Measurements from ENCODE around the gene MAP3K3. TPM values are rescaled to one million over a fixed set of nuclear protein-coding genes. Genes with fewer than 3 reads are reported as not detected.

MAP3K3 gene
- total and polyA plus RNA-seq, 4 donors: 24.5 to 56.3 (median 41.5) TPM

- no peak for ATAC-seq (ENCODE audit: insufficient read depth, low FRiP score)
- 87 to 89% methylated on average over 3 of the region's 3 CpGs for WGBS, 2 donors
Measured at GRCh38 chr17:63686138-63686685, 64.0 kb downstream of the MAP3K3 start.

GRCh38 chr17:63688396-63689020 lies 66.3 kb downstream of the MAP3K3 start:
- Histone ChIP-seq H3K4me3 (no peak overlapping the region), H3K27me3 (ENCODE audit: control insufficient read depth in 3 of 3, insufficient read depth in 3 of 3, low read length in 2 of 3) (no peaks in the 10 kb centered on the region), H3K4me1 (ENCODE audit: control insufficient read depth in 5 of 5, insufficient read depth in 5 of 5, low read length in 5 of 5) (peaks cover 0 to 5% (median 0%) of the 10 kb centered on the region in 5 donors), H3K9me3 (ENCODE audit: control insufficient read depth in 4 of 4, insufficient read depth in 3 of 4, low read length in 3 of 4) (no peaks in the 10 kb centered on the region), H3K36me3 (ENCODE audit: control insufficient read depth in 4 of 4, insufficient read depth in 4 of 4, low read length in 4 of 4) (peaks cover 24 to 59% (median 40%) of the 10 kb centered on the region in 4 donors), H3K9ac (ENCODE audit: insufficient read depth in 1 of 2, low read length in 2 of 2) (no peak overlapping the region), H3K27ac (ENCODE audit: low read depth in 1 of 2, low read length in 1 of 2) (no peak overlapping the region)
- ATAC-seq (ENCODE audit: insufficient read depth, low FRiP score) (no peak), DNase-seq (no peak)
- no peak for TF ChIP-seq CTCF (IDR thresholded peaks at IDR 0.05; ENCODE audit: control extremely low read depth, extremely low read depth)
- 87 to 95% methylated on average over 12 of the region's 12 CpGs for WGBS, 2 donors

More at GRCh38 chr17:63686138-63686685, 64.0 kb downstream of the MAP3K3 start:
- H3K4me1 ChIP-seq (ENCODE audit: control insufficient read depth in 5 of 5, insufficient read depth in 5 of 5, low read length in 5 of 5): peaks cover 0 to 8% (median 3%) of the 10 kb centered on the region in 5 donors
- no peak for TF ChIP-seq CTCF (IDR thresholded peaks at IDR 0.05; ENCODE audit: control extremely low read depth, extremely low read depth)
- H3K36me3 ChIP-seq (ENCODE audit: control insufficient read depth in 4 of 4, insufficient read depth in 4 of 4, low read length in 4 of 4): peaks cover 37 to 51% (median 38%) of the 10 kb centered on the region in 4 donors
- no peak overlapping the region for H3K27ac ChIP-seq (ENCODE audit: low read depth in 1 of 2, low read length in 1 of 2)
- no peaks in the 10 kb centered on the region for H3K27me3 ChIP-seq (ENCODE audit: control insufficient read depth in 3 of 3, insufficient read depth in 3 of 3, low read length in 2 of 3)
- H3K9me3 ChIP-seq (ENCODE audit: control insufficient read depth in 4 of 4, insufficient read depth in 3 of 4, low read length in 3 of 4): no peaks in the 10 kb centered on the region
- H3K4me3 ChIP-seq: no peak overlapping the region
- no peak overlapping the region for H3K9ac ChIP-seq (ENCODE audit: insufficient read depth in 1 of 2, low read length in 2 of 2)
- no peak for DNase-seq

GRCh38 chr17:63689479-63689878 lies 67.3 kb downstream of the MAP3K3 start:
- H3K9me3 ChIP-seq (ENCODE audit: control insufficient read depth in 4 of 4, insufficient read depth in 3 of 4, low read length in 3 of 4): no peaks in the 10 kb centered on the region
- H3K27me3 ChIP-seq (ENCODE audit: control insufficient read depth in 3 of 3, insufficient read depth in 3 of 3, low read length in 2 of 3): no peaks in the 10 kb centered on the region
- peaks cover 21 to 63% (median 40%) of the 10 kb centered on the region in 4 donors for H3K36me3 ChIP-seq (ENCODE audit: control insufficient read depth in 4 of 4, insufficient read depth in 4 of 4, low read length in 4 of 4)
- no peak overlapping the region for H3K9ac ChIP-seq (ENCODE audit: insufficient read depth in 1 of 2, low read length in 2 of 2)
- no peak overlapping the region for H3K27ac ChIP-seq (ENCODE audit: low read depth in 1 of 2, low read length in 1 of 2)
- H3K4me1 ChIP-seq (ENCODE audit: control insufficient read depth in 5 of 5, insufficient read depth in 5 of 5, low read length in 5 of 5): peaks cover 0 to 7% (median 0%) of the 10 kb centered on the region in 5 donors
- WGBS, 2 donors: 97 to 98% methylated on average over 14 of the region's 14 CpGs
- DNase-seq (no peak), ATAC-seq (ENCODE audit: insufficient read depth, low FRiP score) (no peak)
- no peak for TF ChIP-seq CTCF (IDR thresholded peaks at IDR 0.05; ENCODE audit: control extremely low read depth, extremely low read depth)
- H3K4me3 ChIP-seq: no peak overlapping the region
